Mucosa of stomach (tissue), 1 donor: ENCODE data around the gene PDIA2.
"Not testable (repeated sequence)": the region's sequence is repeated elsewhere in the genome, so short reads cannot be mapped to it uniquely, and the experiment has no call there.

Experiments used
- H3K27me3 ChIP-seq: one replicate; pipeline ENCODE4 v1.7.0; 2013; ENCODE audit warnings: mild to moderate bottlenecking, low read length; ENCODE audit not compliant: control insufficient read depth, insufficient read depth
- H3K36me3 ChIP-seq: one replicate; pipeline ENCODE4 v1.7.0; 2013; ENCODE audit warnings: low read length; ENCODE audit not compliant: control insufficient read depth, insufficient read depth
- H3K4me1 ChIP-seq: one replicate; pipeline ENCODE4 v1.7.0; 2013; ENCODE audit warnings: mild to moderate bottlenecking, low read length; ENCODE audit not compliant: control insufficient read depth, insufficient read depth
- H3K4me3 ChIP-seq: one replicate; pipeline ENCODE4 v1.7.0; 2013; ENCODE audit warnings: low read length
- H3K9ac ChIP-seq: one replicate; pipeline ENCODE4 v1.7.0; 2013; ENCODE audit warnings: mild to moderate bottlenecking, low read length, moderate library complexity
- H3K9me3 ChIP-seq: one replicate; pipeline ENCODE4 v1.7.0; 2013; ENCODE audit warnings: mild to moderate bottlenecking, low read length, moderate library complexity; ENCODE audit not compliant: control insufficient read depth
- donor health status: Pancreatic carcinoma.

PDIA2 gene

DNA sequence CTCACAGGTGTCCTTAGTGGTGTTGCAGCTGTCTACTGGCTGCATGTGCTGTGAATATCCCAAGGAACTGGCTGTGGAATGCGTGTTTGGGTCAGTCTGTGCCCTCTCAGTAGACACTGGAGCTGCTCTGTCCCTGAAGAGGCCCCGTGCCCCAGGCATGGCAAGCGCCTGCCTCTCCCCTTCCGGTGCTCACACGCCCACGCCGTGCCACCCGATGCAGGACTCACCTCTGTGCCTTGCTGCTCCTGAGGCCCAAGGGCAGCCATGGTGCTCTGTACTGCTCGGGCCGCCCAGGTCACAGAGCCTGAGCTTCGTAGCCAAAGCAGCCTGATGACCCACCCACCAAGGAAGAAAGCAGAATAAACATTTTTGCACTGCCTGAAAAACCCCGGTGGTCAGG lies 17.3 kb upstream of the PDIA2 start:
- no peaks in the 10 kb centered on the region for H3K4me1 ChIP-seq
- H3K36me3 ChIP-seq = no peaks in the 10 kb centered on the region
- H3K9me3 ChIP-seq = no peaks in the 10 kb centered on the region
- no peak overlapping the region for H3K4me3 ChIP-seq
- H3K27me3 ChIP-seq = no peaks in the 10 kb centered on the region
- H3K9ac ChIP-seq = no peak overlapping the region

DNA sequence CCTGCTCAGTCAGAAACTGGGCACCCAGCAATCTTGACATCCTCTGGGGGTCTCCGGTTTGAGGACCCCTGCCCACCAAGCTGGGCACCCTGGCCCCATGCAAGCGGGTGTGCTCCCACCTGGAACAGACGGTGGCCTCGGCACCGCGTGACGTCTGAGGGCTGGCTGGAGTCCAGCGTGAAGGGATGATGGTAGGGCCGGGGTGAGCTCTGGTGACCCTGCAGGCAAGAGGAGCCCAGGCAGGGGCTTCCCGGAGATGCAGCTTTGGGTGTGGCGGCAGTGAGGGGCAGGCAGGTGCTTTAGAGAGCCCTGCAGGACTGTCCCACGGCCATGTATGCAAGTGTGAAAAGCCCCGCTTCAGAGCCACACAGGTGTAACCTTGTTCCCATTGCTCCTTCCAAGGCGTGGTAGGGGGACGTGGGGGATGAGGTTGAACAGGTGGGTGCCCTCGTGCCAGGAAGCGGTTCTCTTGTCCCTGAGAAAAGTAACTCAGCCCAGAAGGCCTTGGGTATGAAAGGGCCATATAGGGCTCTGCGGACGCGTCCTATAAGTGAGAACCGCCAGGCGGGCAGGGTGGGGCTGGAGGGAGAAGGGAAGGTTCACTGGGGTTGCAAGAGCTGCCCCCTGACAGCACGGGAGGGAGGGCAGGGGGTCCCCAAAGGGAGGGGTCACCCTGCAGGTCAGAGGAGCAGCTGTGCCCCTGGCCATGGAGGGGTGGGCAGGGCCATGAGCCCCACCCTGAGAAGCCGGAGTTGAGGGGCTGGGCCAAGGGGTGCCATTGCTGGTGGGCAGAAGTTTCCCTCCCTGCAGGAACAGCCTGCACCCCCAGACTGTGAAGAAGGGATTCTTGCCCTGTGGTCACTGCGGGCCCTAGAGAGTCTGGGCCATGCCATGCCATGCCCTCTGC lies 16.5 kb upstream of the PDIA2 start:
- Histone ChIP-seq H3K9ac (no peak overlapping the region), H3K36me3 (no peaks in the 10 kb centered on the region), H3K4me3 (no peak overlapping the region), H3K9me3 (no peaks in the 10 kb centered on the region), H3K4me1 (no peaks in the 10 kb centered on the region), H3K27me3 (peaks cover 3% of the 10 kb centered on the region)

DNA sequence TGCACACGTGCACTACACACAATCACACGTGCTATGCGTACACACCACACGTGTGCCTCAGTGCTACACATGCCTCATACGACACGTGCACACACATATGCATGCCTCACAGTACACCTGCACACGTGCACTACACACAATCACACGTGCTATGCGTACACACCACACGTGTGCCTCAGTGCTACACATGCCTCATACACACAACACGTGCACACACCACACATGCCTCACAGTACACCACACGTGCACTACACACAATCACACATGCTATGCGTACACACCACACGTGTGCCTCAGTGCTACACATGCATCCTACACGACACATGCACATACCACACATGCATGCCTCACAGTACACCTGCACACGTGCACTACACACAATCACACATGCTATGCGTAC lies 15.4 kb upstream of the PDIA2 start:
- H3K9me3 ChIP-seq, H3K36me3 ChIP-seq, H3K27me3 ChIP-seq, H3K4me1 ChIP-seq, H3K9ac ChIP-seq, H3K4me3 ChIP-seq: not testable (repeated sequence)

DNA sequence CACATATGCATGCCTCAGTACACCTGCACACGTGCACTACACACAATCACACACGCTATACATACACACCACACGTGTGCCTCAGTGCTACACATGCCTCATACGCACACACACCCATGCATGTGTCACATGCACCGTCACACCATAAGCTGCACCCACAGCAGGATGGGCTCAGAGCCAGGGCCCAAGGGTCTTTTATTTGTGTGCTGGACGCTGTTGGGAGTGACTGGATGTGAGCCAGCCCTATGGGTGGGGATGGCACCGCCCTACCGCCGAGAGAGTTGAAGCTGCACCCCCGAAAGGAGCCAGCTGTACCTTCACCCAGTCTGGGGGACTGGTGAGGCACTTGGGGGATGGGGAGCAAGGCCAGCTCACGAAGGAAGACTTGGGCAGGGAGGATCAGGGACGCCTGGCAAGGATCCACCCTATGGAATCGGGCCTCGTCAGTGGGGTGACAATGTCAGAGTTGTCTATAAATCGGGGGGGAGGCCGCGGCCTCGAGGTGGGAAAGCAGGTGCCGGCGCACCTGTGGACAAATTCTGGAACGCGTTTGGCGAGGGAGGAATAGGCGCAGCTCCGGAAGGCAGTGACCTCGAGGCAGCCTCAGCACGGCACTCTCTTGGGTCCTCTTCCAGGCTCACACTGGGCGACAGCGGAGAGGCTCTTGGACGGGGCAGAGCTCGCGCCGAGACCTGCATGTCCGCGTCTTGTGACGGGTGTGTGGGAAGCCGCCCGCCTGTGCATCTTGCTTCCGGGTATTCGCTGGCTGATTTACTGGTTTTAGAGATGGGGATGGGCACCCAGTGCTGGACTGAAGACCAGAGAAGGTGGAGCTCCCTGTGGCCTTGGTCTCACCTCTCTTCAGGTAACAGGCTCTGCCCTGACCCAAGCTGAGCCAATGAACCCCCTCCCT lies 14.6 kb upstream of the PDIA2 start:
- Histone ChIP-seq H3K27me3 (peaks cover 3% of the 10 kb centered on the region), H3K4me1 (no peaks in the 10 kb centered on the region), H3K9me3 (no peaks in the 10 kb centered on the region), H3K36me3 (no peaks in the 10 kb centered on the region), H3K9ac (no peak overlapping the region), H3K4me3 (no peak overlapping the region)

DNA sequence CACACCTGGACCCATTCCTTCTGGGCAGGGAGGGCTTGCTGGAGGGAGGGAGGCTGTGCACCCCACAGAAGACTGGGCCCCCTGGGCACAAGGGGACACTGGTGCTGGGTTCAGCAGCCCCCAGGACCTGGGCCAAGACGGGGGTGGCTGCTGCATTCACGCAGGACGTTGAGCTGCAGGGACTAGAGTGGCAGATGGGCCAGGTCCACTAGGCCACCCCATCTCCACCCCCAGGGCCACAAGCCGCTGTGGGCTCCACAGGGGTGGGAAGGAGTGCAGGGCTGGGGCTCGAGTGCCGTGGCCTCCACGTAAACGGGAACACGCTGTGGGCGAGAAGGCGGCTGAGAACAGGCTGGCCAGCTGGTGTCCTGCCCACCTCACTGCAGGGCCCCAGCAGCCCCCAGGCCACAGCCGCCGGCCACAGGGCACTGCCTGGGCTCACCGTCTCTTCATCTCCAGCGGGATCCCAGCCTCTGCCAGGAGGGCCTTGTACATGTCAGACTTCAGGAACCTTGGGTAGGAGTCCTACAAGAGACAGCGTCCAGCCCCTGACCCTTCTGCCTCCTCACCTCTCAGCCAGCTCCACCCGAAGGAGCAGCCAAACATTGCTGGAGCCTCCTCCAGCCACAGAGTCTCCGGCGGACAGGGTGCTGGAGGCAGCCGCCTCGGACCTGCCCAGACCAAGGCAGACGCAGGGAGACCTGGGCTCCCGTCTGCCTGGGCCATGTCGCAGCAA lies 13.7 kb upstream of the PDIA2 start:
- Histone ChIP-seq H3K4me3 (no peak overlapping the region), H3K36me3 (no peaks in the 10 kb centered on the region), H3K4me1 (peaks cover 2% of the 10 kb centered on the region), H3K9me3 (no peaks in the 10 kb centered on the region), H3K27me3 (peaks cover 8% of the 10 kb centered on the region), H3K9ac (no peak overlapping the region)

DNA sequence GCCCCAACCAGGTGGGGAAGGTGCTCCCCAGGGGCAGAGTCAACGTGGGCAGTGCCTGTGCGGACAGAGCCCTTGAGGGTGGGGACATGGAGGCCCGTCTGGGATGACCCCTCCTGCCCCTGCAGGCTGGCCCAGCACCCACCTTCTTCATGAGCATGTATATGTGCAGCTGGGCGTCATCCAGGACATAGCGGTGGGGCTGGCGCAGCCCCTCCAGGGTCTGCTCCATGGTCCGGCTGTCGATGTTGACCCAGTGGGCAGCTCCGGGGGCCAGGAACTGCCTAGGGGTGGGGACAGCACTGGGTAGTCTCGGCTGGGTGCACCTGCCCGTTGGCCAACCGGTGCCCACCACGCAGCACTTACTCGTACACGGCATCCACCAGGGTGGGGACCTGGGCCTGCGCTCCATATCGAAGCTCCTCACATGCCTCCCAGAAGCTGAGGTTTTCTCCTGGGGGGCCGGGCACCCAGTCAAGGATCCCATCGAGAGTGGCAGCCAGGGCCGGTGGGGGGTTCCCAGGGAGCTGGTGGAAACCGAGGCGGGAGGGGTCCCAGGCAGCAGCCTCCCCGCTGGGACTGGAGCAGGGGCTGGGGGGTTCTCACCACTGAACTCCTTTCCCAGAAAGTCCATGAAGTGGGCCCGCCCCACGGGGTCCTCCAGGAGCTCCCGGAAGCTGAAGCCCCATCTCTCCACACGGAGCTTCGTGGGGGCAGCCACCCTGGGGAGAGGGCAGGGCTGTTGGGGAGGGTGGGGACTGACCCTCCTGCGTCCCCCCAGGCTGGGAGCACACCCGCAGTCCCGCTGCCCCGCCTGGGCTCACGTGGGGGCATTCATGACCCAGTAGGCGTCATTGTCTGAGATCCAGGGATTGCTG lies 12.3 kb upstream of the PDIA2 start:
- Histone ChIP-seq H3K36me3 (no peaks in the 10 kb centered on the region), H3K4me1 (peaks cover 13% of the 10 kb centered on the region)

DNA sequence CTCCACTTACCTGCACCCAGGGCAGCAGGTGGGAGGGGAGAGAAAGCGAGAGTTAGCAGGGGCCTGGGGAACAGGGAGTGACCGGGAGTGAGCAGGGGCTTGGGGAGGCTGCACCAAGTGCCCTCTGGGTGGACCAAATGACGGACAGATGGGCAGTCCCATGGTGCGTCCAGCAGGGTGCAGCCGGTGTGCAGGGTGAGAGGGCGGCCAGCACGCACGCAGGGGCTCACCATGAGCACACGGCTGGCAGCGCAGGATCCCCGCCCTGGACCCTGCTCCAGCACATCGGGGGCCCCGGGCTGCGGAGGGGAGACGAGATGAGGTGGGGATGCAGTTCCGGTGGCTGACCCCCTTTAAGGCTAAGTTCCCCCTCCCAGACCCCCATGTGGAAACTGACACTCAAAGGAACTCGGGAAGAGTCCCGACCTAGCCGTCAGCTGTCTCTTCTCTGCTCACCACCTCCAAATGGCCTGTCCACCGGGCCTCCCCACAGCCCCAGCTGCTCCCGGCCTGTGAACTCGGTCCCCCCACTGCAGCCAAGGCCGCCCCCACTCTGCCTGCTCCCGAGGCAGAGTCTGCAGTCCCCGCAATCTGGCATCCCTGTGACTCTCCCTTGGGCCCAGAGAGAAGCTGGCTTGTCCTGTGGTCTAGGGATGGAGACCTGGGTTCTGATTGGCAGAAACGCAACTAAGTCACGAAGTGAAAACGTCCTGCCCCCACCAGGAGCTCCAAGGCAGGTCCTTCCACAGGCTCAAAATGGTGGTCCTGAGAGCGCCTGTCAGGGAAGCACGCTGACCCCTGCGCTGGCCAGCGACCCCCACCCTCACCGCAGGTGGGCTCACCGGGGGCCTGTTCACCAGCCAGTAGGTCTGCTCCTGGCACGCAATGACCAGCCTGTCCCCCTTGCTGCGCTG lies 10.1 kb upstream of the PDIA2 start:
- no peaks in the 10 kb centered on the region for H3K36me3 ChIP-seq

More for the DNA sequence above, 12.3 kb upstream of the PDIA2 start:
- Histone ChIP-seq H3K4me3 (no peak overlapping the region), H3K9ac (no peak overlapping the region), H3K9me3 (no peaks in the 10 kb centered on the region), H3K27me3 (peaks cover 20% of the 10 kb centered on the region)

DNA sequence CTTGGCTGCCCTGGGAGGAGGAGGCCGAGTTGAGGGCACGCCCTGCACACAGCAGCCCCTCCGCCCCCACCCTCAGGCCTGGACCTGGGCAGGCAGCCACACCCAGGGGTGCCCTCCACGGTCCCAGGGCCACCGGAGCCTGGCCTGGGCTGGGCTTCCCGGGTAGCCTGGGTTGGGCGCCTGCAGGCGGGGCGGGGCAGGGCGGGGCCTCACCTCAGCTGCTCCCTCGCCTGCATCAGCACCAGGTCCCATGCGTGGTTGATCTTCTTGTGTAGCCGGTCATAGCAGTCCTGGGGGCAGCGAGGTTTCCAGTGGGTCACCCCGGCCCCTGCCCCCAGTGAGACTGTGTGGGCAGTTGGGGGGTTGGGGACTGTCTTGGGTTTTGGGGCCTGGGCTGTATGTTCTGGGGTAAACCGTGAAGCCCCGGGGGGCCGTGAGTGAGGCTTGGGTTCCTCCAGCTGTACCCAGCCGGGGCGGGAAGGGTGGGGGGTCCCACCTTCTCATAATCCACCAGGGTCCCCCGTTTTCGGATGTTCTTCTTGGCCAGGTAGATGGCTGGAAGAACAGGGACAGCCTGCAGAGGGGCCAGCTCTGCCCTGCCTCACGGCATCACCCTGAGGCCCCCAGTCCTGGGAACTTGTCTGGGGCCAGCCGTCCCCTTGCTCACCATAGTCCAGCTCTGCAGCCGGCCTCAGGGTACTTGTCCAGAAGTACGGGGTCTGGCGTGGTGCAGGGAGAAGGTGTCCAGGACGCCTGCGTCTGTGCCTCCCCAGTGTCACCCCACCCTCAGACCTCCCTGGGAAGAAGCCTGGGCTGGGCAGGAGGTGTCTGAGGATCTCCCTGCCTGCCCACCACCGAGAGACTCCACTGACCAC lies 9.2 kb upstream of the PDIA2 start:
- no peaks in the 10 kb centered on the region for H3K9me3 ChIP-seq
- H3K27me3 ChIP-seq = peaks cover 26% of the 10 kb centered on the region
- H3K36me3 ChIP-seq = no peaks in the 10 kb centered on the region
- H3K4me1 ChIP-seq = peaks cover 13% of the 10 kb centered on the region
- no peak overlapping the region for H3K9ac ChIP-seq
- no peak overlapping the region for H3K4me3 ChIP-seq

More for the DNA sequence above, 10.1 kb upstream of the PDIA2 start:
- Histone ChIP-seq H3K4me3 (no peak overlapping the region), H3K9me3 (no peaks in the 10 kb centered on the region), H3K27me3 (peaks cover 26% of the 10 kb centered on the region), H3K9ac (no peak overlapping the region), H3K4me1 (peaks cover 13% of the 10 kb centered on the region)

DNA sequence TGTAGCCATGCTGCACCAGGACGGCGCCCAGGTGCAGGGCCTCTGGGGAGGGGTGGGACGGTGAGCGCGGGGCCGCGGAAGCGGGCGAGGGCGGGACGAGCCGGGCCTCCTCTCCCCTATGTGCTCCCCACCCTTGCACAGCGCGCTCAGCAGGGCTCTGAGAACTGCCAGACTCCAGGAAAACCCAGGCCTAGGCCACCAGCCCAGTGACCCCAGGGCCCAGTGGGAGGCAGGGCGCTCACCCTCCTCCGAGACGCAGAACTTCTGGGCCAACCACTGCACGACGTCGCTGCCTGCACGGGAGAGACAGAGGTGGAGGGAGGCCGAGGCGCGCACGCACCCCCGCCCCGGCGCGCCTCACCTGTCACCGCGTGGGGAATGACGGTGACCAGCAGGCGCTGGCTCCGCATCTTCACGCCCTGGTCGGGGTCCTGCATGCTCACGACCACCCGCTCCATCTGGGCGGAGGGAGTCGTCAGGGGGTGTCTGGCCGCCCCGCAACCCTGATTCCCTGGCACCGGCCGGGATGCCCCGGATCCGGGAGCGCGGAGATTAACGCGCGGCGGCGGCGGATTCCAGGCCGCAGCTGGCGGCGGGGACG lies 7.8 kb upstream of the PDIA2 start:
- no peak overlapping the region for H3K4me3 ChIP-seq
- no peaks in the 10 kb centered on the region for H3K36me3 ChIP-seq
- peaks cover 29% of the 10 kb centered on the region for H3K27me3 ChIP-seq
- H3K9me3 ChIP-seq = no peaks in the 10 kb centered on the region
- H3K4me1 ChIP-seq = peaks cover 13% of the 10 kb centered on the region
- no peak overlapping the region for H3K9ac ChIP-seq
